ENCODE data around the gene OR10Z1.

The OR10Z1 gene, protein sequence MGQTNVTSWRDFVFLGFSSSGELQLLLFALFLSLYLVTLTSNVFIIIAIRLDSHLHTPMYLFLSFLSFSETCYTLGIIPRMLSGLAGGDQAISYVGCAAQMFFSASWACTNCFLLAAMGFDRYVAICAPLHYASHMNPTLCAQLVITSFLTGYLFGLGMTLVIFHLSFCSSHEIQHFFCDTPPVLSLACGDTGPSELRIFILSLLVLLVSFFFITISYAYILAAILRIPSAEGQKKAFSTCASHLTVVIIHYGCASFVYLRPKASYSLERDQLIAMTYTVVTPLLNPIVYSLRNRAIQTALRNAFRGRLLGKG

DNA sequence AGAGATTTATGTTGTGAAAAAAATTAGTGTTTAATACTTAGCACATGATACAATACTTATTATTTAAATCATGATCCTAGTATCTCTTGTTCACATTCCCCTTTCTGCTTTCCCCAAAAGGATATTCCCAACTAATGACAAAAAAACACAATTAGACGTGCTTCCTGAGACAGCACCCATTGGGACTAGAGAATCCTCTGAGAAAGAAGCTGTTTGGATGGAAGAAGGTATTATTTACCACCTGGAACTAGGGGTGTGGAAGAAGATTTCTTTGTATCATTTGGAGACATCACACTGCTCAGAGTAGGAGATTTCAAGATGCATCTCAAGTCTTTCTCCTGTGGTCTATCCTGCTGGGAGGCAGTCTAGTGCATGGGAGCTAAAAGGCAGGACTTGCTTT, at the start of gene OR10Z1:
Gene OR10Z1 (plus strand): TSS at position 301 of the 400 bp plus-strand sequence. CDS start 1,171 bp downstream, outside the sequence.
- DNase-seq: no peak

DNA sequence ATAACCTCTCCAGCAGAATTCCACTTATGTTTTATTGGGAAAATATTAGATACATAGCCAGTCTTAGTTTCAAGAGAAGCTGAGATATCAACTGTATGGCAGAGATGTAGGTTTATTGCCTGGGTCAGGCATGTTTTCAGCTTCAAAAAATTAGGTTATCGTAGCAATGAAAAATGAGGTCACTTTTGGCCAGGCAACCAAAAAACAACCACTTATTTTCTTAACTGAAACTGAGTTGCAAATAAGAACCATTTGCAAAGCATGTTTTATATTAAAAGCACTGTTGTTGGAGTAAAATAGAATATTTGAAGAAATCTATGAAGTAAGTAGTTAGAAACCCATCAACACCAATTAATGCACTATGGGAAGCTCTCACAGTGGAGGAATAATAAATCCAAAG, 45.4 kb upstream of the OR10Z1 start:
- DNase-seq: no peak

GRCh38 chr1:158563853-158564252, 41.2 kb upstream of the OR10Z1 start:
- no peak for DNase-seq

DNA sequence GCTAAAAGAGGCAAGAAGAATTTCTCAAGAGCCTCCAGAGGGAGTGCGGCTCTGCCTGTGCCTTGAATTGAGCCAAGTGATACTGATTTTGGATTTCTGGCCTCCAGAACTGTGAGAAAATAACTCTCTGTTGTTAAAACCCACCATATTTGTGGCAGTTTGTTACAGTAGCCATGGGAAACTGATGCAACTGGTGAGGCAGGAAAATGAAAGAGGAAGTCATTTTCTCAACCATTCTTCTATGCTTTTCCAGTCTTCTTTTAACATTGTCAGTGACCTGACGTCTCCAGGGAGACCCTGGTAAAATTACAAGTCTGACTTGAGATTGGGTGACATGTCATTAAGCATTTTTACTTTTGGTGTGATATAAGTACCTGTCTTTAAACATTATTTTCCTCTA, 40.5 kb upstream of the OR10Z1 start:
- DNase-seq: no peak

DNA sequence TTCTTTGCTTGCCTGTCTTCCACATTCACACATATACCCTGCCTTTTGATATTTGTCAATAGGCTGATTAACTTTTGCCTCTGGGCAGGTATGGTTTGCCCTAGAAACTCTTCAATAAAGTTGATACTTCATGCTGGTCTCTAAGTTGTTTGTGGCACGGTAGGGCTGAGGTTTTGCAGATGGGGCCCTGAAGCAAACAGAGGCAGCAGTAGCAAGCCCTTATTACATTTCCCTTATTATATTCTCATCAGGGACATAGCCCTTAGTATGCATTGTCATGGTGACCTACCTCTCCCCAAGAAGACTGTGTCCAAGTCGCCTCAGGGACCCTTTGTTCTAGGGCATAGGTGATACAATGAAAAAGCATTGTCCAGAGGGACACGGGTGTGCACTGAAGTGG, 34.6 kb upstream of the OR10Z1 start, which contains the start of gene OR6P1:
Gene OR6P1 (minus strand): TSS at position 101 of the 400 bp plus-strand sequence. CDS start 6,976 bp downstream, outside the sequence.
- no peak for DNase-seq

GRCh38 chr1:158572226-158572625, 32.8 kb upstream of the OR10Z1 start:
- DNase-seq: no peak

- no peak for DNase-seq
Observed at GRCh38 chr1:158577561-158577960, 27.5 kb upstream of the OR10Z1 start.

DNA sequence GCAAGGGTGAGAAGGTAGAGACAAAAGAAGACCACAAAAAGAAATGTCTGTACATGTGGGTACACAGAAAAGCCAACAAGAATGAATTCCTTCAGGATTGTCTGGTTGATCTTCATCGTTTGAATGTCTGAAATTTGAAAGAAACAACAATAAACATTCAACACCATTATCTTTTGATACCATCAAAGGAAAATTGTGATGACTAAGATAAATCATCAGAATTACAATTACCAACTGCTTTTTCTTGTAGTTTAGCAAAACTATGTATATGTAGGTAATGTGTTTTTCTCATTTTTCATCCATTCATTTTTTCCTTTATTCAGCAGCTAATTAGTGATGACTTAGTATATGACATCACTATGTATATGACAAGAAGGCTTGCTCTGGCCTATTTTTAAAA, 25.3 kb upstream of the OR10Z1 start, which contains the start of gene OR10X1:
Gene OR10X1 (minus strand): TSS at position 167 of the 400 bp plus-strand sequence. CDS start 0 bp downstream, at position 167.
- no peak for DNase-seq

- no peak for DNase-seq
Observed at GRCh38 chr1:158583962-158584361, 21.1 kb upstream of the OR10Z1 start.

DNA sequence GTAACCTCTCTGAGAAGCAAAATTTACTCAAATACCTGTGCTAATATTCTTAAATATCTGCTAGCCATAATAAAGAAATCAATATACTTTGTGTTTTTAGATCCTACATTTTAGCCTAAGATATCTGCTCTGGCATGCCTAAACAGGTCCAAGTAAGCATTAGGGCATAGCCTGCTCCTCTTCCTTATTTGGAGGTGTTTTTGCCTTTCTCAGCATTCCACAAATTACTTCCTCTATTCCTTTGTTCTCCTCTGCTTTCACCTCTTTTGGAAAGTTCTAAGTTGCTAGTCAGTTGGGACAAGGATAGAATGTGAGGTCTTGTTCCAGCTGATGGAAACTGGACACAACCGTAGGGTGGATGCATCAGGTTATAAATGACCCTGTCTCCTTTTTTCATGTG, 18.1 kb upstream of the OR10Z1 start:
- no peak for DNase-seq

DNA sequence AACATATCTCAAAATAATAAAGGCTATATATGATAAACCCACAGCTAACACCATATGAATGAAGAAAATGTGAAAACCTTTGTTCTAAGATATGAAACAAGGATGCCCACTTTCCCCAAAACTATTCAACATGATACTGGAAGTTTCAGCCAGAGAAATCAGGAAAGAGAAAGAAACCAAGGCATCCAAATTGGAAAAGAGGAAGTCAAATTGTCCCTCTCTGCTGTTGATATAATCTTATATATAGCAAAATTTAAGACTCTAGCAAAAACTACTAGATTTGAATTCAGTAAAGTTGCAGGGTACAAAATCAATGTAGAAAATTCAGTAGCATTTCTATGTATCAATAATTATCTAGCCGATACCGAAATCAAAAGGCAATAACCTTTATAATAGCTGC, 4.3 kb upstream of the OR10Z1 start:
- no peak for DNase-seq

GRCh38 chr1:158607296-158607695, 2.2 kb downstream of the OR10Z1 start:
- DNase-seq: no peak

DNA sequence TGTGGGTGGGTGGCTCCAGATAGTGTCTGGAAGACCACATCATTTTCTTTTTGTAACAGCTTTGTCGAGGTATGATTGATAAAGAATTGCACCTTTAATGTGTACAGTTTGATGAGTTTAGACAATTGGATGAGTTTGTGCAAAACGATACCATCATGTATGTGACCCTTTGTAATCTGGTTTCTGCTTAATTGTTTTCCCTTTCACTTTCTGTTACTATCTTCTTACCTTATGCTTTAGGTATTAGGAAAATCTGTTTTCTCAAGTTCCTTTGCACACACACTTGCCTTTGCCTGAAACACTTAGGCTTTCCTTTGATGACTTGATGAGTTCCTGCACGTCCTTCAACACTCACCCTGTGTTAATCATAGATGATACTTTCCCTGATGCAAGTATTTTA, 6.8 kb downstream of the OR10Z1 start:
- DNase-seq: no peak

DNA sequence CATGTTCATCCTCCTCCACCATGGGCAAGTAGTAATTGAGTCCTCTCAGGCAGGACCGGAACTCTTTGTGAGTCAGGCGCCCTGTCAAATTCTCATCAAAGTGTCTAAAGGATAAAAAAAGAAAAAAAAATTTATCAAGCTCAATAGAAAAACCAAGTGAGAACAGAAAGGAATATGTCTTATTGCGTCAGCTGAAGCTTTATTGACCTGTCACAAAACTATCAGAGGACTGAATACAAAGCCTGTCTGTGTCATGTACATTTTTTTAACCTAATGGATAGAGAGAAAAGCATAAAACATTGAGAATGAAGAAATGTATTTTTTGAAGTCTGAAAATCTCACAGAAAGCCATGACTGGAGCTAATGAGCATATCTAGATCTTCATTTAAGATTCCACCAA, 8.7 kb downstream of the OR10Z1 start:
- no peak for DNase-seq

- DNase-seq: no peak
Observed at GRCh38 chr1:158638146-158638545, 33.1 kb downstream of the OR10Z1 start.

- no peak for DNase-seq
Observed at GRCh38 chr1:158638904-158639303, 33.8 kb downstream of the OR10Z1 start.

GRCh38 chr1:158644449-158644848, 39.4 kb downstream of the OR10Z1 start:
- no peak for DNase-seq

GRCh38 chr1:158646465-158646864, 41.4 kb downstream of the OR10Z1 start:
- DNase-seq: no peak

DNA sequence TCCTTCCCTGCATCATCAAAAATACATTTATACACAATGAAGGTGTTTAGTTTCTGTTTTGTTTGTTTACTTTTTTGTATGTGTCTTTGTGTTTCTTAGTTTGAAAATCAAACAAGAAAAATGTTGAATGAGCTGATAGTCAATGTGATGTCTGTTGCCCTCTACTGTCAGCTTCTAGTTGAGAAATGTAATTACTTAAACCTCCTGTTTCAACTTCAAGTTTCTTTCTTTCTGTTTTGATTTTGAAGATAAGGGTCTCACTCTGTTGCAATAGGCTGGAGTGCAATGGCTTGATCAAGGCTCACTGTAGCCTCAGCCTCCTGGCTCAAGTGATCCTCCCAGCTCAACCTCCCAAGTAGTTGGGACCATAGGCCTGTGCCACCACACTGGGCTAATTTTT, 44.0 kb downstream of the OR10Z1 start:
- DNase-seq: no peak

DNA sequence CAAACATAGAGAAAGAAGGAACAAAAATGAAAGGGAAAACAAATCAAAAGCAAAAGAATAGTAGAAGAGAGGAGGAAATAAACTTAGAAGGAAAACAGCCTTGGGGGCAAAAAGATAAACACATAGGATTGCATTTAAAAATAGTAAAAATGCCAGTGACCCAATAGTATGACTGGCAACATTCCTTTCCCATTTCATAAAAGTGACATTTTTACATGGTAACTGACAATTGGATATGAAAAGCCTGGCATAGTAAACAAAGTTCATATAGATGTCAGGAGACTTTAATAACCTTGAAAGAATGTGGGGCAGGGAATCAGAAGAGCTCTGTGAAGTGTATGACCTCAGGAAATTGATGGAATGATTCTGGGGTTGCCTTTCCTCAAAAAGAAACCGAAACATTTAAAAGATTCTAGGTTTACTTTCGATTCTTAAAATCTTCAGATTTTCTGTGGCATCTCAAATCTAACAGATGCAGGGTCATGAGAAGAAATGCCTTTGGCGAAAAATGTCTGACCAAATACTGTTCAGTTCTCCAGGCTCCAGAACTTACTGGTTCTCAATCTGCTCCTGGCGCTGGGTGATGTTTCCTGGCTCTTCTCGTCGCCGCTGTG, 47.8 kb downstream of the OR10Z1 start:
- DNase-seq: no peak

DNA sequence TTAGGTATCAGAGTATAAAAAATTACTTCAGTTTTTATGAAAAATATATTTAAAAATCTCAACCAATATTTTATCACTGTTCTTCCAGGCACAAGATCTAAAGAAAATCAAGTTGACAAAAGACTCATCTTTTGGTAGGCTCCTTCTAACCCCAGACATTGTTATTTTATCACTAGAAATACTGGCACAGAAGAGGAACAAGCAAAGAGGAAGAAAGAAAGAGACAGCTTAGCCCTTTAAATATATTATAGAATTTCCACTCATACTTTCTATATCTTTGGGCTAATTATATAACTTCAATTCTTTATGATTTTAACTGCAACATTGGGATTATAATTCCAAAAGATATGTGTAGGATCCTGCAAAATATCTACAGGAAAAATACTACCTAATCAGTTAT, 49.0 kb downstream of the OR10Z1 start:
- DNase-seq: no peak

DNA sequence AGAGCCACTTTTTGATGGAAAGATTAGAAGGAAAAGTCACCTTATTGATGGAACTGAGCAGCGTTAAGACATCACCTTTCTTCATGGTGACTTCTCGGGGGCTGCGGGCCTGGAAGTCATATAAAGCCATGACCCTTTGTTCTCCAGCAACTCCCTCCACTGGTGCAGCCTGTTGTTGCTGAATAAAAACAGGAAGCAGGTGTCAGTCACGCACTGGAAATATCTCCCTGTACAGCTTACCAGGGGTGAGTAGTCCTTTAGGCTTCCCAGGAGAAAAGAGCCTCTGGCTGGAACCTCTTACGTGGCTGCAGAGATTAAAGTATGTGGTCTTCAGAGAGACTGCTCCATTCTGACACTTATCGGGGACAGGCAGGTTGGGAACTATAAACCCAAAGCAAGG, 49.5 kb downstream of the OR10Z1 start:
- DNase-seq: no peak

All from NCI-H2171 treated with DMSO at 0.1 percent for 48 hours (cell line).